SK-N-SH (cell line): ENCODE results near the gene TADA2B.

Experiments
- EP300 ChIP-seq, 2 experiments: IDR thresholded peaks; 2 replicates each; pipeline versions ENCODE4 v1.4.0 to v1.6.1; 2012; ENCODE audit warnings: borderline replicate concordance in 1 of 2, low read depth in 1 of 2, low read length in 1 of 2
- EZH2phosphoT487 ChIP-seq: fragments of 200-600 bp; sonication (generic); IDR thresholded peaks from 2 replicates; pipeline ENCODE4 v1.6.1; 2017; ENCODE audit warnings: low read depth, mixed run types, mild to moderate bottlenecking, antibody characterized with exemption, moderate library complexity, borderline replicate concordance
- JUND ChIP-seq: IDR thresholded peaks from 2 replicates; pipeline ENCODE4 v1.4.0; 2012
- MXI1 ChIP-seq: IDR thresholded peaks from 2 replicates; pipeline ENCODE4 v1.6.1; 2012; ENCODE audit warnings: mild to moderate bottlenecking, low read depth, low read length, improper control_type of control experiment
- POLR2AphosphoS5 ChIP-seq: IDR thresholded peaks from 2 replicates; pipeline ENCODE4 v1.6.1; 2012; ENCODE audit warnings: low read depth, low read length
- RAD21 ChIP-seq: IDR thresholded peaks from 2 replicates; pipeline ENCODE4 v1.6.1; 2012; ENCODE audit warnings: mild to moderate bottlenecking, low read length
- RCOR1 ChIP-seq: fragments of 150-350 bp; IDR thresholded peaks from 2 replicates; pipeline ENCODE4 v1.6.1; 2017; ENCODE audit warnings: antibody characterized with exemption, low read length
- RFX5 ChIP-seq: IDR thresholded peaks from 2 replicates; pipeline ENCODE4 v1.6.1; 2012; ENCODE audit warnings: mild to moderate bottlenecking, improper control_type of control experiment, low read length
- RXRA ChIP-seq: IDR thresholded peaks from 2 replicates; pipeline ENCODE4 v1.4.0; 2012; ENCODE audit warnings: low read depth, mild to moderate bottlenecking, borderline replicate concordance
- TAF1 ChIP-seq: IDR thresholded peaks from 2 replicates; pipeline ENCODE4 v1.6.1; 2012; ENCODE audit warnings: low read depth, mild to moderate bottlenecking, low read length, moderate library complexity, borderline replicate concordance
- TEAD4 ChIP-seq: IDR thresholded peaks from 2 replicates; pipeline ENCODE4 v1.4.0; 2012; ENCODE audit warnings: mild to moderate bottlenecking, borderline replicate concordance; ENCODE audit not compliant: insufficient read depth
- TF ChIP-seq, protein P1 (sequence below): fragments of 200-600 bp; sonication (generic); IDR thresholded peaks from 2 replicates; pipeline ENCODE4 v1.6.1; 2017; ENCODE audit warnings: antibody characterized with exemption, mild to moderate bottlenecking, moderate library complexity

DNA sequence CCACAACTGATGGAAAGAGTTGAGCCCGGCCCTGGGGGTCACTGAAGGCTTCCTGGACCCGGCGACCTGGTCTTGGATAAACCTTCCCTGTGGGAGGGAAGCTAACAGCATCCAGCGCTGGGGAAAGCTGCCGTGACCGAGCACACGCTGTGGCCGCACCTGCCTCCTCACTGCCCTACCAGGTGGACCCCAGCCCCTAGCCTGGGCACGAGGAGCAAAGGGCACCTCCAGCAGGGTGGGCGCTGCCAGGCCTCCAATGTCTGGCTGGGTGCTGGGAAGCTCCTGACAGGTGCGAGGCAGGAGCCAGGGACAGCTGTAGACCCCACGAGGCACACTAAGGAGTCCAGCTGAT, 7.9 kb downstream of the TADA2B start:
- no peak for TF ChIP-seq RAD21
- no peak for TF ChIP-seq RCOR1
- no peak for TF ChIP-seq TAF1
- TF ChIP-seq, protein P1, sequence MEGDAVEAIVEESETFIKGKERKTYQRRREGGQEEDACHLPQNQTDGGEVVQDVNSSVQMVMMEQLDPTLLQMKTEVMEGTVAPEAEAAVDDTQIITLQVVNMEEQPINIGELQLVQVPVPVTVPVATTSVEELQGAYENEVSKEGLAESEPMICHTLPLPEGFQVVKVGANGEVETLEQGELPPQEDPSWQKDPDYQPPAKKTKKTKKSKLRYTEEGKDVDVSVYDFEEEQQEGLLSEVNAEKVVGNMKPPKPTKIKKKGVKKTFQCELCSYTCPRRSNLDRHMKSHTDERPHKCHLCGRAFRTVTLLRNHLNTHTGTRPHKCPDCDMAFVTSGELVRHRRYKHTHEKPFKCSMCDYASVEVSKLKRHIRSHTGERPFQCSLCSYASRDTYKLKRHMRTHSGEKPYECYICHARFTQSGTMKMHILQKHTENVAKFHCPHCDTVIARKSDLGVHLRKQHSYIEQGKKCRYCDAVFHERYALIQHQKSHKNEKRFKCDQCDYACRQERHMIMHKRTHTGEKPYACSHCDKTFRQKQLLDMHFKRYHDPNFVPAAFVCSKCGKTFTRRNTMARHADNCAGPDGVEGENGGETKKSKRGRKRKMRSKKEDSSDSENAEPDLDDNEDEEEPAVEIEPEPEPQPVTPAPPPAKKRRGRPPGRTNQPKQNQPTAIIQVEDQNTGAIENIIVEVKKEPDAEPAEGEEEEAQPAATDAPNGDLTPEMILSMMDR, result no peak
- no peak for TF ChIP-seq RXRA
- no peak for TF ChIP-seq MXI1
- TF ChIP-seq POLR2AphosphoS5, result no peak
- TF ChIP-seq EP300 (IDR thresholded peaks at IDR 0.05; ENCODE audit: borderline replicate concordance in 1 of 2, low read depth in 1 of 2, low read length in 1 of 2), result no peak
- no peak for TF ChIP-seq EZH2phosphoT487
- TF ChIP-seq JUND, result no peak
- TF ChIP-seq RFX5, result no peak
- no peak for TF ChIP-seq TEAD4
